UCSD-AML1 (cell line): Measurements from ENCODE around the gene MLLT3.
"Not testable (repeated sequence)": the region's sequence is repeated elsewhere in the genome, so short reads cannot be mapped to it uniquely, and the experiment has no call there.

Experiments used
- DNase-seq: peaks from one replicate; lab custom pipeline; 2025; ENCODE audit not compliant: unreplicated experiment; lab: John Stamatoyannopoulos, UW

Gene MLLT3

DNA sequence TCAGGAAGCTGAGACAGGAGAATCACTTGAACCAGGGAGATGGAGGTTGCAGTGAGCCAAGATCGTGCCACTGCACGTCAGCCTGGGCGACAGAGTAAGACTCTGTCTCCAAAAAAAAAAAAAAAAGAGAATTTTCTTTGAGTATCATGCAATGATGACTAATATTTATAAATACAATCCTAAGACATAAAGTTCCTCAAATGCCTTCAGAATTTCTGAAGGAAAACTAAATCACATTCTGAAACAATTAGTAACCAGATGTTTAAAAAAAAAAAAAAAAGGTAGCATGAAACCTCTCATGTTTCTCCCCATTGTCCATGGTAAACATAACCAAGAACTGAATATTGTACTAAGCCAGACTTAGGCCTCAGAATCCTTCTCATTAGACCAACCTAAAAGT is 23.1 kb downstream of the MLLT3 start:
- DNase-seq: no peak

- DNase-seq: no peak
Measured at GRCh38 chr9:20598367-20598766, 23.9 kb downstream of the MLLT3 start.

GRCh38 chr9:20597862-20598261 is 24.4 kb downstream of the MLLT3 start:
- DNase-seq: no peak

GRCh38 chr9:20594608-20595007 is 27.7 kb downstream of the MLLT3 start:
- DNase-seq: no peak

DNA sequence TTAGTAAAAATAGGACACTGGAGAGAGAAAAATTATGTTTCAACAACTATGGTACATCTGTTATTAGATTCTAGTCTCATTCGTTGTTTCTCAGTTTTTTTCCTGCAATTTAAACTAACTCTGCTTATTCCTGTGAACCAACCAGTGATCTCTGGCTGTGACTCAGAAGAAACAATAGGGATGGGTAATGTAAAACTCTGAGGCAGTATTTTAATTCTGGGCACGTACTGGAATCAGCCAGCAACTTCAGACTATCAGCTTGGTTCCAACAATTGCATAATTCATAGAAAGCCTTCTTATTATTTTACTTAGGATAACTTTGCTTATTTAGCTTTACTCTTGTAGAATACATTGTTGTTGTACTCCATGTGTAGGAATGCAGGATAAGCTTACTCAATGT is 28.8 kb downstream of the MLLT3 start:
- no peak for DNase-seq

GRCh38 chr9:20593105-20593504 is 29.2 kb downstream of the MLLT3 start:
- DNase-seq: no peak

DNA sequence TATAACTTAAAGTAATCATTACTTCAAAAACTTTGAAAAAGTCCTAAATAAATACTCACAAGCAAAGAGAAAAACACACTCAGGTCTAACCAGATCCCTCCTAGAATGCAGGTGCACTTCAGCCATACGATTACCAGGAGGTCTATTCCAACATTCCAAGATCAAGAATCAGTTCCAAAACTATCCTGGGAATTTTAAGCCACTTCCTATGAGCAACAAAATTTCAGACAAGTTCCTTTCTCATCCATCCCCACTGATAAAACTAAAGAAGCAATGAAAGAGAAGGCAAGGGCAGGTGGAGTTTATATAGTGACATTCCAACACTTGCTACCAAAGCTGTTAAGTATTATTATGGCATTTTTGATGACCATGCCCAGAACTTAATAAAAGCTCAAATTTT is 29.6 kb downstream of the MLLT3 start:
- no peak for DNase-seq

DNA sequence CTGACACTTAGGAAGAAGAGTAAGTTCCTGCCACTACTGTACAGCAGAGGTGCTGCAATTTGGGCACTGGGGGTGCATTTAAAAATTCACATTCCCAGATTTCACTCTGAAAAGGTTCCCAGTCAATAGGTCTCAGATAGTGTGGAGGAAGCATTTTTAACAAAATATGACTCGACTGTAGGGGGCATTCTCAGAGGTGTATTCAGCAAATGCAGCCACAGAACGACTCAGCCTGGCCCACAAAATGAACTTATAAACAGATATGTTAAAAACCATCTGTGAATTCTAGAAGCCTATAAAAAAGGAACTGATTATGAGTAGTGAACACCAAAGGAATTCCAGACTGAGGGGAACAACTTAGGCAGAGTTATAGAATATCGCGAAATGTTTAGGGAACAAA is 31.1 kb downstream of the MLLT3 start:
- DNase-seq: no peak

- no peak for DNase-seq
Measured at GRCh38 chr9:20584968-20585643, 37.2 kb downstream of the MLLT3 start.

DNA sequence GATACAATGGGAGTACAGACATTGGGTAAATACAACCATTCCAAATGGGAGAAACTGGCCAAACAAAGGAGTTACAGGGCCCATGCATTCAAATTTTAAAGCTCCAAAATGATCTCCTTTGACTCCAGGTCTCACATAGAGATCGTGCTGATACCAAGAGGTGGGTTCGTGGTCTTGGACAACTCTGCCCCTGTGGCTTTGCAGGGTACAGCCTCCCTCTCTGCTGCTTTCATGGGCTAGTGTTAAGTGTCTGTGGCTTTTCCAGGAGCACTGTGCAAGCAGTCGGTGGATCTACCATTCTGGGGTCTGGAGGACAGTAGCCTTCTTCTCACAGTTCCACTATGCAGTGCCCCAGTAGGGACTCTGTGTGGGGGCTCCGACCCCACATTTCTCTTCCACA is 39.2 kb downstream of the MLLT3 start:
- not testable (repeated sequence) for DNase-seq

DNA sequence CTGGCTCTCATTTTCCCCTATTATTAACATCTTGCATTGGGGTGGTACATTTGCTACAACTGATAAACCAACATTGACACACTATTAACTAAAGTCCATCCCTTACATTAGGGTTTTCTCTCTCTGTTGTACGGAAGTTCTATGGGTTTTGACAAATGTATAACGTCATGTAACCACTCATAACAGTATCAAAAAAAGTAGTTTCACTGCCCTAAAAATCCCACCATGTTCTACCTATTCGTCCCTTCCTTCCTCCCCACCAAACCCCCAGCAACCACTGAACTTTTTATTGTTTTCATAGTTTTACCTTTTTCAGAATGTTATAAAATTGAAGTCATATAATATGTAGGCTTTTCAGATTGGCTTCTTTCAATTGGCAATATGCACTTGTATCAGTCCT is 40.1 kb downstream of the MLLT3 start:
- DNase-seq: no peak

- no peak for DNase-seq
Measured at GRCh38 chr9:20580673-20581072, 41.6 kb downstream of the MLLT3 start.

- DNase-seq: no peak
Measured at GRCh38 chr9:20579524-20580314, 42.6 kb downstream of the MLLT3 start.

- DNase-seq: no peak
Measured at GRCh38 chr9:20573023-20573422, 49.3 kb downstream of the MLLT3 start.

DNA sequence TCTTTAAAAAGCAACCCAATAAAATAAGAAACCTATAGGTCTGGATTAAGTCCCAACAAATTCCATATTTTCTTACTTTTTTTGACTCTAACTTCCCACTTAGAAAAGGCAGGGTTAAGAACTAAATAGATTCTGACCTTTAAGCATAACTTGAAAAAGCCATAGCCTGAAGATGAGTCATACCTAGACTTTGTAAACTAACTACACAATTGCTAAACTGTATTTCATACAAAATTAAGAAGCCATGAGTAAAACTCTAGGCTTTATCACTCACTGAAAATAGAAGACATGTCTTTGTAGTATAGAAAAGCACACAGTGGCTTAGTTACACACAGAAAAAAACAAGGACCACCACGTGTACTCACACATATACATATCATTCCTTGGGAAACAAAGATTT is 51.5 kb downstream of the MLLT3 start:
- no peak for DNase-seq

DNA sequence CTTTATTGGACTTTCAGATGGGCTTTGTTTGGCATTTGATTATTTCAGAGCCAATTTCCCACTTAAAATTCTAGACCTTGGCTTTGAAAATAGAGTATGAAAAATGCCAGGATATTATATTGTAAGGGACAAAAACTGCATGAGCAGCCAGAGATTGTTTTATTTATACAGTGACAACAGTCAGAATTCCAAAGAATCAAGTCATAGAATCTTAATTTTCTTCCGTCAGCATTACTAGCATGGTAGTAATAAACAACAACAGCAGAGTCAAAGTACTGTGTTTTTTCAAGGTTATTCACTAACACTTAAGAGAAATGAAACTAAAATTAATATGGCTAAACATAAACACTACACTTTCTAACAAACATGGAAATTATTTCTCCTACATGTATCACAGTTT is 52.2 kb downstream of the MLLT3 start:
- no peak for DNase-seq

- no peak for DNase-seq
Measured at GRCh38 chr9:20569525-20569924, 52.8 kb downstream of the MLLT3 start.

- DNase-seq: no peak
Measured at GRCh38 chr9:20568400-20568799, 53.9 kb downstream of the MLLT3 start.

DNA sequence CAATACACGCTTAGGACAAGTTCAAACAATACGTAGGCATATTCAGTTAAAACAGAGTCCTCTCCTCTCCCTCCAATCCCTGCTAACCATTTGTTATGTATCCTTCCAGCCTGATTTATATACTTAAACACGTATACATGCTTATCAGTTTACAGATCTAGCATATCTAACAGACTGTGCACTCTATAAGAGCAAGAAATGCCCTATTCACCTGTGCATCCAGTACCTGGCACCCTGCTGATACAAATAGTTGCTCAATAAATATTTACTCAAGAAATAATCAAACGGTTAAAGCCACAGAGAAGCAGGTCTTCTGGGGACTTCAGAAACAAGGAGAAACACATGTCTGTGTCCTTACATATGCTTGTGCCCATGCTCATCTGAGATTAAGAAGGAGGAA is 55.9 kb downstream of the MLLT3 start:
- no peak for DNase-seq

DNA sequence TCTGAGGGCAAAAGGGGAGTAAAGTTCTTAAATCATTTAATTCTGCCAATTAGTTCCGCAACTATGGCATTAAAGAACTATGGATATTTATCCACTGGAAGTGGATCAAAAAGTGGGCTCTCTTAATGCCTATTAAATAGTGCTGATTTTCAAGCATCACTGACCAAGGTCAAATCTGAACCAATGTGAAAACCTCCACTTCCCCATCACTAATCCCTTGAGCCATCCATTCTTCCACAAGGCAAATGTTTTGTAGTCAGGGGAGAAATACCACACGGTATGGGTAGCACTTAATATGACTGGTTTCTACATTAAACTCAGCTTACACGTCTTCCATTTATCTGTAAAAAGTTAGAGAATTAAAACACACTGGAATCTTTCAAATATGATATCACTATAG is 57.6 kb downstream of the MLLT3 start:
- no peak for DNase-seq

DNA sequence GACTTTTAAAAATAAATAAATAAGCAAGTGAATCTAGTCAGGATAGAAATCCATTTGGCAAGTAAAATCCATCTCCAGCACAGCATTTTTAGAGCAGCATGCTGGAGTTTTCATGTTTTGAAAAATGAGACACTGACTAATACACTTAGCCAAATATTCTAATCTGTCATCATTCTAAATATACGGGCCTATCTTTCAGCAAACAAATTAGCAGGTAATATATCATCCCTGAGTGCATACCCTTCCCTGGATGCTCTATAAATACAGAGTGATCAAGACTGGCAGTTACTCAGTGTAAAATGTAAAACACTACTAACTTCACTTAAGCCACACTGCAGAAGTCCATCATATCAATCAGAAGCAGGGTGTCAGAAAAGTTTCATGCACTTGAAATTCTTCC is 58.4 kb downstream of the MLLT3 start:
- DNase-seq: no peak

DNA sequence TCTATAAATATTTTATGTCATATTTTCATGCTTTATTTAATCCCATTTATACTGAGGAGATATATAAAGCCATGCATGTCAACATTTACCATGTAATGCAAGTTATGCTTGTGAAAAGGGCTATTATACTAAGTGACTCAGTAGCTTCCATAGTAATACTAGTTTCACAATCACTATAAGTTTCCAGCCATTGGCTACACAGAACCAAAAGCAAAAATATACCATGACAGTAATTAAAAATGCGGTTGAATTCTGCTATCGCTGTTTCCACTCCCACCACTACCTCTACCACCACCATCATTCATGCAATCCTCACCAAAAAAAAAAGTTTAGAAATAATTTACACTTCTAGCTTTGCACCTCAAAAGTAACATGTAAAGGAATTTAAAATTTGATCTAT is 60.2 kb downstream of the MLLT3 start:
- DNase-seq: no peak

- DNase-seq: no peak
Measured at GRCh38 chr9:20561531-20561930, 60.8 kb downstream of the MLLT3 start.
